OCI-LY1 (cell line): ENCODE measurements around the gene POMP.
A peak's percentile ranks its signal among the peaks of the same experiment; 100 is the strongest.

Source experiments
- EZH2 ChIP-seq: fragments of 200-600 bp; sonication (generic), shearing (Covaris generic); IDR thresholded peaks from 2 replicates; pipeline ENCODE4 v1.8.0; 2017; ENCODE audit warnings: borderline replicate concordance, mixed run types, mild to moderate bottlenecking, antibody characterized with exemption, low read length, moderate library complexity, mixed read lengths
- TF ChIP-seq, protein P1 (sequence below): fragments of 200-600 bp; sonication (generic), shearing (Covaris generic); IDR thresholded peaks from 2 replicates; pipeline ENCODE4 v1.5.1; 2017; ENCODE audit warnings: mild to moderate bottlenecking, antibody characterized with exemption, low read length, moderate library complexity, mixed read lengths

DNA sequence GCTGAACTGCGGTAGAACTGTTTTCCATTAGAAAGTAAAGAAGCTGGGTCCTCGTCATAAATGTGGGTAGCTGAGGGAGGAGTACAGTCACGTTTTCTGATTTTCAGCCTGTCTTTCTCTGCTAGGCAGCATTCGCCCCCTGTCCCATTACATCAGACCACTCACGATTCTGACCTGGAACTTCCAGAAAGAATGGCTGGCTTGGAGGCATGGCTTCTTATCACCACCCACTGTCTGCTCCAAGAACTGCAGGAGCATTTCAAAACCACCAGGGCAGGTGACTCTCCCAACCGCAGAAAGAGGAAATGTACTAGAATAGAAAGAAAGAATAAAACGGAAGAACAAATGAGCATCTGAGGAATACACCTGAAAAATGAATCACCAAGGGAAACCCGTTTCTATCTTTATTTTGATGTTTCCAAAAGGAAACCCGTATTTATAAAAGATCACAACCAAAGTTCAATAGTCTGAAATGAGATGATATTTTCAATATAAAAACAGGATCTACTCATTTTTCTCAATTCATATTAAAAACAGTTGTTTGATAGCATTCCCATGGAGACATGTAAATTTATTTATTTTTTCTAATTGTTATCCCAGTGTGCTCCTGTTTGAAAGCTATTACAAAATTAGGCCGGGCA is 22.1 kb upstream of the POMP start:
- TF ChIP-seq EZH2, result no peak
- TF ChIP-seq, protein P1, sequence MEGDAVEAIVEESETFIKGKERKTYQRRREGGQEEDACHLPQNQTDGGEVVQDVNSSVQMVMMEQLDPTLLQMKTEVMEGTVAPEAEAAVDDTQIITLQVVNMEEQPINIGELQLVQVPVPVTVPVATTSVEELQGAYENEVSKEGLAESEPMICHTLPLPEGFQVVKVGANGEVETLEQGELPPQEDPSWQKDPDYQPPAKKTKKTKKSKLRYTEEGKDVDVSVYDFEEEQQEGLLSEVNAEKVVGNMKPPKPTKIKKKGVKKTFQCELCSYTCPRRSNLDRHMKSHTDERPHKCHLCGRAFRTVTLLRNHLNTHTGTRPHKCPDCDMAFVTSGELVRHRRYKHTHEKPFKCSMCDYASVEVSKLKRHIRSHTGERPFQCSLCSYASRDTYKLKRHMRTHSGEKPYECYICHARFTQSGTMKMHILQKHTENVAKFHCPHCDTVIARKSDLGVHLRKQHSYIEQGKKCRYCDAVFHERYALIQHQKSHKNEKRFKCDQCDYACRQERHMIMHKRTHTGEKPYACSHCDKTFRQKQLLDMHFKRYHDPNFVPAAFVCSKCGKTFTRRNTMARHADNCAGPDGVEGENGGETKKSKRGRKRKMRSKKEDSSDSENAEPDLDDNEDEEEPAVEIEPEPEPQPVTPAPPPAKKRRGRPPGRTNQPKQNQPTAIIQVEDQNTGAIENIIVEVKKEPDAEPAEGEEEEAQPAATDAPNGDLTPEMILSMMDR, result peak; percentile 74
